Measurements from ENCODE around the gene HSDL2. TPM values are rescaled to one million over a fixed set of nuclear protein-coding genes. Genes with fewer than 3 reads are reported as not detected.
"Not testable (repeated sequence)": the region's sequence is repeated elsewhere in the genome, so short reads cannot be mapped to it uniquely, and the experiment has no call there.

HSDL2 gene
- total RNA-seq, 3 donors from 2014 or later, result 35.7 to 40.8 (median 38.1) TPM

DNA sequence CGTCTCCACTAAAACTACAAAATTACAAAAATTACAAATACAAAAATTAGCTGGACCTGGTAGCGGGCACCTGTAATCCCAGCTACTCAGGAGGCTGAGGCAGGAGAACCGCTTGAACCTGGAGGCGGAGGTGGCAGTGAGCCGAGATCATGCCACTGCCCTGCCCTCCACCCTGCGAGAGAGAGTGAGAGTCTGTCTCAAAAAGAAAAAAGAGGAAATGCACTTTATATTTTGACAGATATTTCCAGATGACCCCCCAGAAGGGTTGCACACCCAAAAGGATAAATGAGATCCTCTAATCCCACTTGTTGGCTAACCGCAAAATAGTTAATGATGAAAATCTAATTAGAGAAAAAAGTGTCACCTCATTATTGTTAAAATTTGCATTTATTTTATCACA lies 2.2 kb downstream of the HSDL2 start:
- H3K9me3 ChIP-seq, result no peaks in the 10 kb centered on the region
- intact Hi-C loops (cut with DNase I, micrococcal nuclease), result no loop called here
- ATAC-seq (no peak), DNase-seq (no peak)
- peaks cover 21% of the 10 kb centered on the region for H3K4me1 ChIP-seq (ENCODE audit: low read depth)
- TF ChIP-seq, protein P1, sequence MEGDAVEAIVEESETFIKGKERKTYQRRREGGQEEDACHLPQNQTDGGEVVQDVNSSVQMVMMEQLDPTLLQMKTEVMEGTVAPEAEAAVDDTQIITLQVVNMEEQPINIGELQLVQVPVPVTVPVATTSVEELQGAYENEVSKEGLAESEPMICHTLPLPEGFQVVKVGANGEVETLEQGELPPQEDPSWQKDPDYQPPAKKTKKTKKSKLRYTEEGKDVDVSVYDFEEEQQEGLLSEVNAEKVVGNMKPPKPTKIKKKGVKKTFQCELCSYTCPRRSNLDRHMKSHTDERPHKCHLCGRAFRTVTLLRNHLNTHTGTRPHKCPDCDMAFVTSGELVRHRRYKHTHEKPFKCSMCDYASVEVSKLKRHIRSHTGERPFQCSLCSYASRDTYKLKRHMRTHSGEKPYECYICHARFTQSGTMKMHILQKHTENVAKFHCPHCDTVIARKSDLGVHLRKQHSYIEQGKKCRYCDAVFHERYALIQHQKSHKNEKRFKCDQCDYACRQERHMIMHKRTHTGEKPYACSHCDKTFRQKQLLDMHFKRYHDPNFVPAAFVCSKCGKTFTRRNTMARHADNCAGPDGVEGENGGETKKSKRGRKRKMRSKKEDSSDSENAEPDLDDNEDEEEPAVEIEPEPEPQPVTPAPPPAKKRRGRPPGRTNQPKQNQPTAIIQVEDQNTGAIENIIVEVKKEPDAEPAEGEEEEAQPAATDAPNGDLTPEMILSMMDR (IDR thresholded peaks at IDR 0.05), result no peak
- no peaks in the 10 kb centered on the region for H3K36me3 ChIP-seq (ENCODE audit: low read depth)
- H3K4me3 ChIP-seq, result no peak overlapping the region

DNA sequence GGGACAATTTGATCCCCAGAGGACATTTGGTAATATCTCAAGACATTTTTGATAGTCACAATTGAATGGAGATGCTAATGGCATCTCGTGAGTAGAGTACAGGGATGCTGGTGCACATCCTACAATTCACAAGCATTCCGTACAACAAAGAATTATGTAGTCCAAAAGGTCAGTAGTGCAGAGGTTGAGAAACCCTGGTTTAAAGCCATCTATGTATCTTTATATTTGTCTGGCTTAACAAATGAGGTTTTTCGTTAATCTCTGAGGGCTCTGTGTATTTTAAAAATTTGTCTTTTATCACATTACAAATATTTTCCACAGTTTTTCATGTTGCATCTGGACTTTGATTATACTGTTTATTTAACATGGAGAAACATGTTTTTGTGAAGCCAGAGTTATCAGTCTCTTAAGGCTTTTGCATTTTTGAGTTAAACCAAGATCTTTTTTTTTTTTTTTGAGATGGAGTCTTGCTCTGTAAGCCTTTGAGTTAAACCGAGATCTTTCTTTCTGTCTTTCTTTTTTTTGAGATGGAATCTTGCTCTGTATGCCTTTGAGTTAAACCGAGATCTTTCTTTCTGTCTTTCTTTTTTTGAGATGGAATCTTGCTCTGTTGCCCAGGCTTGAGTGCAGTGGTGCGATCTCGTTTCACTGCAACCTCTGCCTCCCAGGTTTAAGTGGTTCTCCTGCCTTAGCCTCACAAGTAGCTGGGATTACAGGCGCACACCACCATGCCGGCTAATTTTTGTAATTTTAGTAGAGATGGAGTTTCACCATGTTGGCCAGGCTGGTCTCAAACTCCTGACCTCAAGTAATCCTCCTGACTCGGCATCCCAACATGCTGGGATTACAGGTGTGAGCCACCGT lies 2.8 kb downstream of the HSDL2 start:
- Histone ChIP-seq H3K36me3 (ENCODE audit: low read depth) (no peaks in the 10 kb centered on the region), H3K4me3 (no peak overlapping the region), H3K4me1 (ENCODE audit: low read depth) (peaks cover 16% of the 10 kb centered on the region), H3K9me3 (no peaks in the 10 kb centered on the region)
- no peak for ATAC-seq
- DNase-seq, result no peak
- intact Hi-C loops (cut with DNase I, micrococcal nuclease), result no loop called here
- TF ChIP-seq, protein P1 (IDR thresholded peaks at IDR 0.05), result no peak

GRCh38 chr9:112384219-112384618 lies 4.3 kb downstream of the HSDL2 start:
- TF ChIP-seq, protein P1 (IDR thresholded peaks at IDR 0.05), result no peak
- intact Hi-C loops (cut with DNase I, micrococcal nuclease), result no loop called here
- H3K9me3 ChIP-seq, result no peaks in the 10 kb centered on the region
- ATAC-seq (no peak), DNase-seq (no peak)
- peaks cover 6% of the 10 kb centered on the region for H3K4me1 ChIP-seq (ENCODE audit: low read depth)
- no peak overlapping the region for H3K4me3 ChIP-seq
- no peaks in the 10 kb centered on the region for H3K36me3 ChIP-seq (ENCODE audit: low read depth)

- DNase-seq (peak in 1 of 3 donors; percentile 12), ATAC-seq (no peak)
- intact Hi-C loops (cut with DNase I, micrococcal nuclease), result no loop called here
- peaks cover 6% of the 10 kb centered on the region for H3K4me1 ChIP-seq (ENCODE audit: low read depth)
- TF ChIP-seq, protein P1 (IDR thresholded peaks at IDR 0.05), result no peak
- H3K9me3 ChIP-seq, result no peaks in the 10 kb centered on the region
- H3K36me3 ChIP-seq (ENCODE audit: low read depth), result no peaks in the 10 kb centered on the region
- H3K4me3 ChIP-seq, result no peak overlapping the region
Observed at GRCh38 chr9:112384690-112385089, 4.8 kb downstream of the HSDL2 start.

DNA sequence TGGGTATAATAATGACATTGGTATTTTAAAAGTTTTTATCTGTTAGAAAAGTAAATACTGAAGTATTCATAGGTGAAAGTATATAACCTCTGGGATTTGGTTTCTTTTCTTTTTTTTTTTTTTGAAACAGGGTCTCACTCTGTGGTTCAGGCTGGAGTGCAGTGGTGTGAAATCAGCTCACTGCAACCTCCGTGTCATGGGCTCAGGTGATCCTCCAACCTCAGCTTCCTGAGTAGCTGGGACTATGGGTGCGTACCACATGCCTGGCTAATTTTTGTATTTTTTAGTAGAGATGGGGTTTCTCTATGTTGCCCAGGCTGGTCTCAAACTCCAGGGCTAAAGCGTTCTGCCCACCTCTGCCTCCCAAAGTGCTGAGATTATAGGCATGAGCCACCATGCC lies 7.2 kb downstream of the HSDL2 start:
- ATAC-seq, result no peak
- intact Hi-C loops (cut with DNase I, micrococcal nuclease), result no loop called here

GRCh38 chr9:112389897-112390296 lies 10.0 kb downstream of the HSDL2 start:
- DNase-seq; ATAC-seq; H3K9me3 ChIP-seq; H3K4me3 ChIP-seq; H3K4me1 ChIP-seq (ENCODE audit: low read depth); intact Hi-C loops (cut with DNase I, micrococcal nuclease); H3K36me3 ChIP-seq (ENCODE audit: low read depth): not testable (repeated sequence)

More for the DNA sequence above, 7.2 kb downstream of the HSDL2 start:
- no peaks in the 10 kb centered on the region for H3K36me3 ChIP-seq (ENCODE audit: low read depth)
- no peak overlapping the region for H3K4me3 ChIP-seq
- H3K9me3 ChIP-seq, result no peaks in the 10 kb centered on the region
- peaks cover 6% of the 10 kb centered on the region for H3K4me1 ChIP-seq (ENCODE audit: low read depth)
- DNase-seq, result no peak
- TF ChIP-seq, protein P1 (IDR thresholded peaks at IDR 0.05), result no peak

GRCh38 chr9:112391936-112392560 lies 12.1 kb downstream of the HSDL2 start:
- H3K9me3 ChIP-seq; intact Hi-C loops (cut with DNase I, micrococcal nuclease); DNase-seq; H3K4me1 ChIP-seq (ENCODE audit: low read depth); H3K36me3 ChIP-seq (ENCODE audit: low read depth); H3K4me3 ChIP-seq; ATAC-seq: not testable (repeated sequence)

DNA sequence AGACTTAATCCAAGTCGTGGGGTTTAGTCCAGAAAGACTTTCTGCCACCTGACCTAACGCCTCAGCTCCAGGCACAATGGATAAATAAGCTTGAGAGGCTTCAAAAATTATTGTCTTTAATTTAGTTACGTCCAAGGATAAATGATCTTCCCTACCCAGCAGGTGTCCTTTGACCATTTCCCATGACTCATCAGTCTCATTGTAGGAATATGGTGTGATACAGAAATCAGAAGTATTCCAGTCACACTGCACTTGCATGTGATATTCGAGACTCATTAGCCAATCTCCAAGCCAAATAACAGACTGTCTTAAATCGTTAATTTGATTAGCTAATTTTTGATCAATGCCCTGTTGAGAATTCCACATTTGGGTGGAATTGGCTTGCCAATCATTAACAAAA lies 13.2 kb downstream of the HSDL2 start:
- H3K36me3 ChIP-seq (ENCODE audit: low read depth); intact Hi-C loops (cut with DNase I, micrococcal nuclease); H3K9me3 ChIP-seq; DNase-seq; ATAC-seq; H3K4me1 ChIP-seq (ENCODE audit: low read depth); H3K4me3 ChIP-seq: not testable (repeated sequence)
